Stimulated activated CD4-positive, alpha-beta T cell treated with anti-CD3 and anti-CD28 coated beads, TNF-alpha, amount 100 ng/mL, for 24 hours (primary cell): ENCODE results near the gene CYP26A1.
"Not testable (repeated sequence)": the region's sequence is repeated elsewhere in the genome, so short reads cannot be mapped to it uniquely, and the experiment has no call there.

Source experiments
- DNase-seq, 3 experiments: peaks; one replicate each; pipeline ENCODE4 v3.0.0-alpha.2; 2020; ENCODE audit warnings: low read depth in 3 of 3

CYP26A1 gene

GRCh38 chr10:93080350-93081046 is 6.8 kb downstream of the CYP26A1 start:
- DNase-seq, result peak in 2 of 3 experiments; percentile 22 to 26

GRCh38 chr10:93081318-93081717 is 7.6 kb downstream of the CYP26A1 start:
- no peak for DNase-seq

- no peak for DNase-seq
Observed at GRCh38 chr10:93081834-93082233, 8.1 kb downstream of the CYP26A1 start.

- no peak for DNase-seq
Observed at GRCh38 chr10:93083743-93084539, 10.2 kb downstream of the CYP26A1 start.

GRCh38 chr10:93085272-93085859 is 11.7 kb downstream of the CYP26A1 start:
- no peak for DNase-seq

GRCh38 chr10:93086289-93086688 is 12.6 kb downstream of the CYP26A1 start:
- no peak for DNase-seq

GRCh38 chr10:93087846-93088245 is 14.2 kb downstream of the CYP26A1 start:
- no peak for DNase-seq

- DNase-seq, result no peak
Observed at GRCh38 chr10:93088466-93088865, 14.8 kb downstream of the CYP26A1 start.

- no peak for DNase-seq
Observed at GRCh38 chr10:93090619-93091018, 16.9 kb downstream of the CYP26A1 start.

- DNase-seq, result no peak
Observed at GRCh38 chr10:93091960-93092359, 18.3 kb downstream of the CYP26A1 start.

GRCh38 chr10:93095225-93095624 is 21.5 kb downstream of the CYP26A1 start:
- DNase-seq, result no peak

- DNase-seq, result no peak
Observed at GRCh38 chr10:93096901-93097300, 23.2 kb downstream of the CYP26A1 start.

- no peak for DNase-seq
Observed at GRCh38 chr10:93097386-93097785, 23.7 kb downstream of the CYP26A1 start.

- DNase-seq, result no peak
Observed at GRCh38 chr10:93098816-93099215, 25.1 kb downstream of the CYP26A1 start.

- no peak for DNase-seq
Observed at GRCh38 chr10:93099670-93100069, 26.0 kb downstream of the CYP26A1 start.

GRCh38 chr10:93101148-93101547 is 27.5 kb downstream of the CYP26A1 start:
- not testable (repeated sequence) for DNase-seq

- DNase-seq, result no peak
Observed at GRCh38 chr10:93103953-93104352, 30.3 kb downstream of the CYP26A1 start.

GRCh38 chr10:93106631-93107072 is 33.0 kb downstream of the CYP26A1 start:
- DNase-seq, result no peak

GRCh38 chr10:93110472-93111146 is 36.9 kb downstream of the CYP26A1 start:
- DNase-seq, result no peak

GRCh38 chr10:93113042-93113441 is 39.3 kb downstream of the CYP26A1 start:
- DNase-seq, result no peak

GRCh38 chr10:93115661-93116383 is 42.1 kb downstream of the CYP26A1 start:
- peak; percentile 39 to 63 (median 54) for DNase-seq
